Measurements from ENCODE around the gene RGL1.

Gene RGL1

GRCh38 chr1:183862967-183863366 is 58.0 kb downstream of the RGL1 start:
- Histone ChIP-seq H3K27me3 (replicated peaks in 2 of 5; ENCODE audit: control insufficient read depth in 4 of 5, insufficient read depth in 5 of 5, low read length in 4 of 5) (peaks cover 0 to 1% (median 0%) of the 10 kb centered on the region in 5 experiments), H3K4me1 (ENCODE audit: control extremely low read depth in 1 of 4, control insufficient read depth in 4 of 4, insufficient read depth in 4 of 4, low read length in 3 of 4) (no peaks in the 10 kb centered on the region), H3K36me3 (ENCODE audit: control insufficient read depth in 4 of 4, insufficient read depth in 4 of 4, low read length in 3 of 4) (no peaks in the 10 kb centered on the region), H3K9me3 (ENCODE audit: control extremely low read depth in 1 of 5, control insufficient read depth in 4 of 5, insufficient read depth in 2 of 5, low read depth in 1 of 5, low read length in 4 of 5) (no peaks in the 10 kb centered on the region), H3K27ac (ENCODE audit: insufficient read depth in 1 of 2, low read depth in 1 of 2, low read length in 2 of 2, poor library complexity in 1 of 2, severe bottlenecking in 2 of 2) (no peak overlapping the region), H3K4me3 (ENCODE audit: control insufficient read depth in 1 of 7, extremely low read depth in 1 of 7, insufficient read depth in 4 of 7, low read depth in 2 of 7, low read length in 6 of 7) (no peak overlapping the region)
- ChIA-PET CTCF (no interaction called here), POLR2A (no interaction called here)
- no peak for DNase-seq
- no CpG with 5 or more reads among the region's 4 CpGs for WGBS (ENCODE audit: insufficient coverage)

- ChIA-PET CTCF (no interaction called here), POLR2A (no interaction called here)
- Histone ChIP-seq H3K4me3 (ENCODE audit: control insufficient read depth in 1 of 7, extremely low read depth in 1 of 7, insufficient read depth in 4 of 7, low read depth in 2 of 7, low read length in 6 of 7) (no peak overlapping the region), H3K4me1 (ENCODE audit: control extremely low read depth in 1 of 4, control insufficient read depth in 4 of 4, insufficient read depth in 4 of 4, low read length in 3 of 4) (no peaks in the 10 kb centered on the region), H3K27me3 (replicated peaks in 2 of 5; ENCODE audit: control insufficient read depth in 4 of 5, insufficient read depth in 5 of 5, low read length in 4 of 5) (peaks cover 0 to 1% (median 0%) of the 10 kb centered on the region in 5 experiments), H3K36me3 (ENCODE audit: control insufficient read depth in 4 of 4, insufficient read depth in 4 of 4, low read length in 3 of 4) (no peaks in the 10 kb centered on the region), H3K27ac (ENCODE audit: insufficient read depth in 1 of 2, low read depth in 1 of 2, low read length in 2 of 2, poor library complexity in 1 of 2, severe bottlenecking in 2 of 2) (no peak overlapping the region), H3K9me3 (ENCODE audit: control extremely low read depth in 1 of 5, control insufficient read depth in 4 of 5, insufficient read depth in 2 of 5, low read depth in 1 of 5, low read length in 4 of 5) (no peaks in the 10 kb centered on the region)
- no peak for DNase-seq
These were observed 58.9 kb downstream of the RGL1 start for GRCh38 chr1:183863852-183864251.

GRCh38 chr1:183864611-183865010 is 59.7 kb downstream of the RGL1 start:
- 100% methylated on average over 2 of the region's 3 CpGs for WGBS (ENCODE audit: insufficient coverage)
- H3K27me3 ChIP-seq (replicated peaks in 2 of 5; ENCODE audit: control insufficient read depth in 4 of 5, insufficient read depth in 5 of 5, low read length in 4 of 5), result peaks cover 0 to under 1% (median 0%) of the 10 kb centered on the region in 5 experiments
- DNase-seq, result no peak
- no peak overlapping the region for H3K4me3 ChIP-seq (ENCODE audit: control insufficient read depth in 1 of 7, extremely low read depth in 1 of 7, insufficient read depth in 4 of 7, low read depth in 2 of 7, low read length in 6 of 7)
- H3K36me3 ChIP-seq (ENCODE audit: control insufficient read depth in 4 of 4, insufficient read depth in 4 of 4, low read length in 3 of 4), result no peaks in the 10 kb centered on the region
- ChIA-PET POLR2A (no interaction called here), CTCF (interaction anchor here (0.9 kb wide), 1 partner anchor 21 kb away, joined by 3 read pairs; no protein-coding TSS in a partner anchor)
- no peaks in the 10 kb centered on the region for H3K4me1 ChIP-seq (ENCODE audit: control extremely low read depth in 1 of 4, control insufficient read depth in 4 of 4, insufficient read depth in 4 of 4, low read length in 3 of 4)
- H3K9me3 ChIP-seq (ENCODE audit: control extremely low read depth in 1 of 5, control insufficient read depth in 4 of 5, insufficient read depth in 2 of 5, low read depth in 1 of 5, low read length in 4 of 5), result no peaks in the 10 kb centered on the region
- H3K27ac ChIP-seq (ENCODE audit: insufficient read depth in 1 of 2, low read depth in 1 of 2, low read length in 2 of 2, poor library complexity in 1 of 2, severe bottlenecking in 2 of 2), result no peak overlapping the region

- POLR2A ChIA-PET, result no interaction called here
- Histone ChIP-seq H3K36me3 (ENCODE audit: control insufficient read depth in 4 of 4, insufficient read depth in 4 of 4, low read length in 3 of 4) (no peaks in the 10 kb centered on the region), H3K27me3 (replicated peaks in 2 of 5; ENCODE audit: control insufficient read depth in 4 of 5, insufficient read depth in 5 of 5, low read length in 4 of 5) (no peaks in the 10 kb centered on the region), H3K4me1 (ENCODE audit: control extremely low read depth in 1 of 4, control insufficient read depth in 4 of 4, insufficient read depth in 4 of 4, low read length in 3 of 4) (peaks cover 0 to 11% (median 5%) of the 10 kb centered on the region in 4 experiments), H3K9me3 (ENCODE audit: control extremely low read depth in 1 of 5, control insufficient read depth in 4 of 5, insufficient read depth in 2 of 5, low read depth in 1 of 5, low read length in 4 of 5) (no peaks in the 10 kb centered on the region), H3K4me3 (ENCODE audit: control insufficient read depth in 1 of 7, extremely low read depth in 1 of 7, insufficient read depth in 4 of 7, low read depth in 2 of 7, low read length in 6 of 7) (no peak overlapping the region), H3K27ac (ENCODE audit: insufficient read depth in 1 of 2, low read depth in 1 of 2, low read length in 2 of 2, poor library complexity in 1 of 2, severe bottlenecking in 2 of 2) (no peak overlapping the region)
- WGBS (ENCODE audit: insufficient coverage), result 97% methylated on average over 3 of the region's 3 CpGs
- CTCF ChIA-PET, result interaction anchor here (1.2 kb wide), 1 partner anchor 24 kb away, joined by 3 read pairs; no protein-coding TSS in a partner anchor
- DNase-seq, result no peak
These were observed 64.3 kb downstream of the RGL1 start for GRCh38 chr1:183869230-183869629.

- H3K27ac ChIP-seq (ENCODE audit: insufficient read depth in 1 of 2, low read depth in 1 of 2, low read length in 2 of 2, poor library complexity in 1 of 2, severe bottlenecking in 2 of 2), result no peak overlapping the region
- no peak for DNase-seq
- H3K36me3 ChIP-seq (ENCODE audit: control insufficient read depth in 4 of 4, insufficient read depth in 4 of 4, low read length in 3 of 4), result no peaks in the 10 kb centered on the region
- ChIA-PET CTCF (no interaction called here), POLR2A (no interaction called here)
- peaks cover 0 to 16% (median 6%) of the 10 kb centered on the region in 4 experiments for H3K4me1 ChIP-seq (ENCODE audit: control extremely low read depth in 1 of 4, control insufficient read depth in 4 of 4, insufficient read depth in 4 of 4, low read length in 3 of 4)
- no peak overlapping the region for H3K4me3 ChIP-seq (ENCODE audit: control insufficient read depth in 1 of 7, extremely low read depth in 1 of 7, insufficient read depth in 4 of 7, low read depth in 2 of 7, low read length in 6 of 7)
- 92% methylated on average over 2 of the region's 3 CpGs for WGBS (ENCODE audit: insufficient coverage)
- H3K27me3 ChIP-seq (replicated peaks in 2 of 5; ENCODE audit: control insufficient read depth in 4 of 5, insufficient read depth in 5 of 5, low read length in 4 of 5), result no peaks in the 10 kb centered on the region
- no peaks in the 10 kb centered on the region for H3K9me3 ChIP-seq (ENCODE audit: control extremely low read depth in 1 of 5, control insufficient read depth in 4 of 5, insufficient read depth in 2 of 5, low read depth in 1 of 5, low read length in 4 of 5)
These were observed 64.7 kb downstream of the RGL1 start for GRCh38 chr1:183869664-183870063.

- H3K4me3 ChIP-seq (ENCODE audit: control insufficient read depth in 1 of 7, extremely low read depth in 1 of 7, insufficient read depth in 4 of 7, low read depth in 2 of 7, low read length in 6 of 7), result no peak overlapping the region
- no peaks in the 10 kb centered on the region for H3K36me3 ChIP-seq (ENCODE audit: control insufficient read depth in 4 of 4, insufficient read depth in 4 of 4, low read length in 3 of 4)
- CTCF ChIA-PET, result interaction anchor here (0.8 kb wide), 1 partner anchor 19 kb away, joined by 3 read pairs; no protein-coding TSS in a partner anchor
- H3K27ac ChIP-seq (ENCODE audit: insufficient read depth in 1 of 2, low read depth in 1 of 2, low read length in 2 of 2, poor library complexity in 1 of 2, severe bottlenecking in 2 of 2), result no peak overlapping the region
- POLR2A ChIA-PET, result no interaction called here
- H3K9me3 ChIP-seq (ENCODE audit: control extremely low read depth in 1 of 5, control insufficient read depth in 4 of 5, insufficient read depth in 2 of 5, low read depth in 1 of 5, low read length in 4 of 5), result no peaks in the 10 kb centered on the region
- 98% methylated on average over 8 of the region's 15 CpGs for WGBS (ENCODE audit: insufficient coverage)
- H3K27me3 ChIP-seq (replicated peaks in 2 of 5; ENCODE audit: control insufficient read depth in 4 of 5, insufficient read depth in 5 of 5, low read length in 4 of 5), result no peaks in the 10 kb centered on the region
- DNase-seq, result no peak
- peaks cover 0 to 17% (median 6%) of the 10 kb centered on the region in 4 experiments for H3K4me1 ChIP-seq (ENCODE audit: control extremely low read depth in 1 of 4, control insufficient read depth in 4 of 4, insufficient read depth in 4 of 4, low read length in 3 of 4)
These were observed 65.6 kb downstream of the RGL1 start for GRCh38 chr1:183870351-183871077.

- no peaks in the 10 kb centered on the region for H3K36me3 ChIP-seq (ENCODE audit: control insufficient read depth in 4 of 4, insufficient read depth in 4 of 4, low read length in 3 of 4)
- DNase-seq, result no peak
- H3K9me3 ChIP-seq (ENCODE audit: control extremely low read depth in 1 of 5, control insufficient read depth in 4 of 5, insufficient read depth in 2 of 5, low read depth in 1 of 5, low read length in 4 of 5), result no peaks in the 10 kb centered on the region
- H3K4me1 ChIP-seq (ENCODE audit: control extremely low read depth in 1 of 4, control insufficient read depth in 4 of 4, insufficient read depth in 4 of 4, low read length in 3 of 4), result peaks cover 0 to 18% (median 6%) of the 10 kb centered on the region in 4 experiments
- H3K4me3 ChIP-seq (ENCODE audit: control insufficient read depth in 1 of 7, extremely low read depth in 1 of 7, insufficient read depth in 4 of 7, low read depth in 2 of 7, low read length in 6 of 7), result no peak overlapping the region
- no peaks in the 10 kb centered on the region for H3K27me3 ChIP-seq (replicated peaks in 2 of 5; ENCODE audit: control insufficient read depth in 4 of 5, insufficient read depth in 5 of 5, low read length in 4 of 5)
- H3K27ac ChIP-seq (ENCODE audit: insufficient read depth in 1 of 2, low read depth in 1 of 2, low read length in 2 of 2, poor library complexity in 1 of 2, severe bottlenecking in 2 of 2), result no peak overlapping the region
- ChIA-PET CTCF (interaction anchor here (0.8 kb wide), 1 partner anchor 18 kb away, joined by 3 read pairs; no protein-coding TSS in a partner anchor), POLR2A (no interaction called here)
- 96% methylated on average over 3 of the region's 3 CpGs for WGBS (ENCODE audit: insufficient coverage)
These were observed 66.2 kb downstream of the RGL1 start for GRCh38 chr1:183871142-183871541.

Data from common myeloid progenitor, CD34-positive (primary cell).